ENCODE results near the gene FMO2. TPM values are rescaled to one million over a fixed set of nuclear protein-coding genes. Genes with fewer than 3 reads are reported as not detected.

The FMO2 gene
- total RNA-seq, 4 donors from 2014 or later: 3.8 to 23.1 (median 6.9) TPM

- H3K4me3 ChIP-seq: no peak overlapping the region
- H3K27ac ChIP-seq: no peak overlapping the region
- no peaks in the 10 kb centered on the region for H3K9me3 ChIP-seq
- DNase-seq (ENCODE audit: low spot score in 2 of 2): no peak
- H3K27me3 ChIP-seq: no peaks in the 10 kb centered on the region
- H3K36me3 ChIP-seq: no peaks in the 10 kb centered on the region
- TF ChIP-seq, protein P1, sequence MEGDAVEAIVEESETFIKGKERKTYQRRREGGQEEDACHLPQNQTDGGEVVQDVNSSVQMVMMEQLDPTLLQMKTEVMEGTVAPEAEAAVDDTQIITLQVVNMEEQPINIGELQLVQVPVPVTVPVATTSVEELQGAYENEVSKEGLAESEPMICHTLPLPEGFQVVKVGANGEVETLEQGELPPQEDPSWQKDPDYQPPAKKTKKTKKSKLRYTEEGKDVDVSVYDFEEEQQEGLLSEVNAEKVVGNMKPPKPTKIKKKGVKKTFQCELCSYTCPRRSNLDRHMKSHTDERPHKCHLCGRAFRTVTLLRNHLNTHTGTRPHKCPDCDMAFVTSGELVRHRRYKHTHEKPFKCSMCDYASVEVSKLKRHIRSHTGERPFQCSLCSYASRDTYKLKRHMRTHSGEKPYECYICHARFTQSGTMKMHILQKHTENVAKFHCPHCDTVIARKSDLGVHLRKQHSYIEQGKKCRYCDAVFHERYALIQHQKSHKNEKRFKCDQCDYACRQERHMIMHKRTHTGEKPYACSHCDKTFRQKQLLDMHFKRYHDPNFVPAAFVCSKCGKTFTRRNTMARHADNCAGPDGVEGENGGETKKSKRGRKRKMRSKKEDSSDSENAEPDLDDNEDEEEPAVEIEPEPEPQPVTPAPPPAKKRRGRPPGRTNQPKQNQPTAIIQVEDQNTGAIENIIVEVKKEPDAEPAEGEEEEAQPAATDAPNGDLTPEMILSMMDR (IDR thresholded peaks at IDR 0.05): no peak
- no peak for TF ChIP-seq EP300 (IDR thresholded peaks at IDR 0.05)
- TF ChIP-seq POLR2A (IDR thresholded peaks at IDR 0.05): no peak
- 84% methylated on average over 12 of the region's 12 CpGs for WGBS
- peaks cover 11% of the 10 kb centered on the region for H3K4me1 ChIP-seq
Measured at GRCh38 chr1:171213559-171214454, 28.7 kb downstream of the FMO2 start.

DNA sequence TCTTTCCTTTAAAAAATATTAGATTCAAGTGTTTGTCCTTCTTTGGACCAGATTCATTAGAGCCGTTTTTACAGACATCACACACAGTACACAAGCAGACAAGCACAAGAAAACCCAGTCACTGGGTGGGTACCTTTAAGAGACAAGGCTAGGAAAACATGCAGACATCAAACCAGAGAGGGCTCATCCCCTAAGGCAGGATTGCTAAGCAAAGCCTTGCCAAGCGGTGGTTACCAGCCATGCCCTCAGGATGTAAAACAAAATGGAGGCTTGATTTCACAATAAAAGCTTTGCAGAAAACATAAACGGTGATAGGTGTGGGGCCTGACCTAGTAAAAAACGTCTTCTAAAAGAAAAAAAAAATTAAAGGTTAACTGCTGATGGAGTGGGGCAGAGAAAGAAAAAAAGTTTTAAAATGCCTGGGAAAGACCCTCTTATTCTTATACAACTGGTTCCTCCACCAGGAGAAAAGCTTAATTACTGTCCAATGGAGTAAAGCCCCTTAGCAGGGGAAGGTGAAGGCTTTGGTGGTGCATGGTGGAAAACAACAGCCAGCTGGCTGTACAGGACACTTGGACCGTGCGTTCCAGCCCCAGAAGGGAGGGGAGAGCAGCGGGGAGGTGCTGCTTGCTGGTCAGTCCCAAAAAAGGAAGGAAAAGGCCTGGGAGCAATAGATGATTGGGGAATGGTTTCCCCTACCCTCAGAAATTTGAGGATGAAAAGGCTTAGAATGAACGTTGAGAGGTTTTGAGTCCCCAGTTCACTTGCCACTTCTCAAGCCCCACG is 32.8 kb downstream of the FMO2 start:
- TF ChIP-seq, protein P1 (IDR thresholded peaks at IDR 0.05): no peak
- TF ChIP-seq EP300 (IDR thresholded peaks at IDR 0.05): no peak
- TF ChIP-seq POLR2AphosphoS5 (IDR thresholded peaks at IDR 0.05): no peak
- no peak for TF ChIP-seq POLR2A (IDR thresholded peaks at IDR 0.05)

GRCh38 chr1:171218661-171219060 is 33.6 kb downstream of the FMO2 start:
- no peaks in the 10 kb centered on the region for H3K27me3 ChIP-seq
- no peak overlapping the region for H3K4me3 ChIP-seq
- no peak for TF ChIP-seq POLR2AphosphoS5 (IDR thresholded peaks at IDR 0.05)
- TF ChIP-seq, protein P1 (IDR thresholded peaks at IDR 0.05): no peak
- TF ChIP-seq POLR2A (IDR thresholded peaks at IDR 0.05): no peak
- 80% methylated on average over 1 of the region's 1 CpG for WGBS
- no peak for DNase-seq (ENCODE audit: low spot score in 2 of 2)
- no peaks in the 10 kb centered on the region for H3K36me3 ChIP-seq
- H3K27ac ChIP-seq: peak overlapping the region; percentile 37
- H3K9me3 ChIP-seq: no peaks in the 10 kb centered on the region
- peaks cover 30% of the 10 kb centered on the region for H3K4me1 ChIP-seq

More for the DNA sequence above, 32.8 kb downstream of the FMO2 start:
- Histone ChIP-seq H3K9me3 (no peaks in the 10 kb centered on the region), H3K4me1 (peaks cover 22% of the 10 kb centered on the region), H3K4me3 (no peak overlapping the region), H3K36me3 (no peaks in the 10 kb centered on the region), H3K27me3 (no peaks in the 10 kb centered on the region), H3K27ac (peak overlapping the region; percentile 37)
- no peak for DNase-seq (ENCODE audit: low spot score in 2 of 2)
- 65% methylated on average over 9 of the region's 9 CpGs for WGBS

- H3K4me3 ChIP-seq: no peak overlapping the region
- peaks cover 37% of the 10 kb centered on the region for H3K4me1 ChIP-seq
- TF ChIP-seq EP300 (IDR thresholded peaks at IDR 0.05) (no peak), POLR2AphosphoS5 (IDR thresholded peaks at IDR 0.05) (no peak), POLR2A (IDR thresholded peaks at IDR 0.05) (no peak)
- TF ChIP-seq, protein P1 (IDR thresholded peaks at IDR 0.05): no peak
- no peaks in the 10 kb centered on the region for H3K9me3 ChIP-seq
- H3K27me3 ChIP-seq: no peaks in the 10 kb centered on the region
- H3K36me3 ChIP-seq: no peaks in the 10 kb centered on the region
- H3K27ac ChIP-seq: peak overlapping the region; percentile 70
- 60% methylated on average over 2 of the region's 2 CpGs for WGBS
- no peak for DNase-seq (ENCODE audit: low spot score in 2 of 2)
Measured at GRCh38 chr1:171219346-171220080, 34.4 kb downstream of the FMO2 start.
